HepG2 (cell line): ENCODE data around the gene CLASRP. TPM values are rescaled to one million over a fixed set of nuclear protein-coding genes. Genes with fewer than 3 reads are reported as not detected.
A peak's percentile ranks its signal among the peaks of the same experiment; 100 is the strongest.

Experiments used
- AGO1 ChIP-seq: fragments of 200-400 bp; formaldehyde crosslinking; IDR thresholded peaks from 2 replicates; pipeline ENCODE4 v1.6.1; 2017; ENCODE audit warnings: mild to moderate bottlenecking, low read depth, low read length, moderate library complexity; ENCODE audit not compliant: poor library complexity, severe bottlenecking
- ARNT ChIP-seq: fragments of 450-650 bp; IDR thresholded peaks from 2 replicates; pipeline ENCODE4 v1.6.1; 2017
- CHCHD3 ChIP-seq: sonication (generic); formaldehyde crosslinking; IDR thresholded peaks from 2 replicates; pipeline ENCODE4 v1.8.0; 2022; ENCODE audit warnings: mild to moderate bottlenecking, missing genetic modification reagents, moderate library complexity
- DPF2 ChIP-seq: sonication (generic); formaldehyde crosslinking; IDR thresholded peaks from 2 replicates; pipeline ENCODE4 v1.4.0; 2020; ENCODE audit warnings: mild to moderate bottlenecking, low read depth, missing genetic modification reagents, borderline replicate concordance
- FOSL1 ChIP-seq: sonication (generic); formaldehyde crosslinking; IDR thresholded peaks from 2 replicates; pipeline ENCODE4 v1.9.0; 2021; ENCODE audit warnings: missing genetic modification reagents, borderline replicate concordance
- JUNB ChIP-seq: sonication (generic); formaldehyde crosslinking; IDR thresholded peaks from 2 replicates; pipeline ENCODE4 v1.8.0; 2022; ENCODE audit warnings: missing genetic modification reagents, mild to moderate bottlenecking, borderline replicate concordance
- POLR2G ChIP-seq: fragments of 200-400 bp; formaldehyde crosslinking; IDR thresholded peaks from 2 replicates; pipeline ENCODE4 v1.6.1; 2018; ENCODE audit warnings: mild to moderate bottlenecking, low read depth, low read length, moderate library complexity
- SETDB1 ChIP-seq: sonication (generic); formaldehyde crosslinking; IDR thresholded peaks from 2 replicates; pipeline ENCODE4 v1.5.1; 2020; ENCODE audit warnings: missing genetic modification reagents, mild to moderate bottlenecking, borderline replicate concordance
- SMAD1 ChIP-seq: sonication (generic); formaldehyde crosslinking; IDR thresholded peaks from 2 replicates; pipeline ENCODE4 v1.4.0; 2020; ENCODE audit warnings: missing genetic modification reagents, low read depth, mild to moderate bottlenecking, borderline replicate concordance
- SNRNP70 ChIP-seq: fragments of 200-400 bp; formaldehyde crosslinking; IDR thresholded peaks from 2 replicates; pipeline ENCODE4 v1.6.1; 2017; ENCODE audit warnings: mild to moderate bottlenecking, low read depth, low read length, moderate library complexity
- SOX6 ChIP-seq, 2 experiments: fragments of 450-650 bp in 1 of 2; sonication (generic) in 1 of 2; formaldehyde crosslinking in 1 of 2; IDR thresholded peaks; 2 replicates each; pipeline versions ENCODE4 v1.4.0 to v1.6.1; 2017 to 2020; ENCODE audit warnings: antibody characterized with exemption in 1 of 2, mild to moderate bottlenecking in 1 of 2, missing genetic modification reagents in 1 of 2
- TBP ChIP-seq: sonication (generic); formaldehyde crosslinking; IDR thresholded peaks from 2 replicates; pipeline ENCODE4 v1.5.0; 2020; ENCODE audit warnings: missing genetic modification reagents
- TBX3 ChIP-seq: fragments of 450-650 bp; IDR thresholded peaks from 2 replicates; pipeline ENCODE4 v1.6.1; 2017; ENCODE audit warnings: antibody characterized with exemption, mild to moderate bottlenecking, inconsistent platforms, borderline replicate concordance
- XBP1 ChIP-seq: sonication (generic); formaldehyde crosslinking; IDR thresholded peaks from 2 replicates; pipeline ENCODE4 v1.5.0; 2020; ENCODE audit warnings: missing genetic modification reagents
- ZNF143 ChIP-seq: sonication (generic); formaldehyde crosslinking; IDR thresholded peaks from 2 replicates; pipeline ENCODE4 v1.4.0; 2020; ENCODE audit warnings: missing genetic modification reagents
- ZNF720 ChIP-seq: sonication (generic); formaldehyde crosslinking; IDR thresholded peaks from 2 replicates; pipeline ENCODE4 v1.4.0; 2020; ENCODE audit warnings: missing genetic modification reagents
- polyA plus RNA-seq, 8 experiments: library from polyadenylated mRNA; depleted of rRNA in 3 of 8; stranded (reverse) in 7 of 8; unstranded in 1 of 8; fragments of >200 nt; fragmentation: Illumina TruSeq in 4 of 8; extraction: Trizol in 4 of 8; gene quantifications; 2 replicates each; pipeline versions ENCODE4 v1.2.1 to v1.2.3, GENCODE V29; 2011 to 2016; ENCODE audit warnings: low read depth in 4 of 8, missing spikeins in 1 of 8, mixed read lengths in 1 of 8; ENCODE audit not compliant: insufficient read depth in 1 of 8
- total RNA-seq, 5 experiments: library from RNA; depleted of rRNA; stranded (reverse); fragments of >200 nt; fragmentation: Illumina TruSeq; extraction: Trizol; gene quantifications; 2 replicates each; pipeline ENCODE4 v1.2.3, GENCODE V29; 2016; ENCODE audit warnings: low read depth in 1 of 5
- TF ChIP-seq, protein P1 (sequence below), 2 experiments: sonication (generic) in 1 of 2; formaldehyde crosslinking in 1 of 2; IDR thresholded peaks; 2 replicates each; pipeline versions ENCODE4 v1.6.1 to v1.9.0; 2014 to 2022; ENCODE audit warnings: antibody characterized with exemption in 1 of 2, borderline replicate concordance in 1 of 2, inconsistent platforms in 1 of 2, low read depth in 1 of 2, missing genetic modification reagents in 1 of 2
- TF ChIP-seq, protein P2 (sequence below): sonication (generic); formaldehyde crosslinking; IDR thresholded peaks from 2 replicates; pipeline ENCODE4 v1.5.1; 2020; ENCODE audit warnings: mild to moderate bottlenecking, missing genetic modification reagents, borderline replicate concordance
- TF ChIP-seq, protein P3 (sequence below): sonication (generic); formaldehyde crosslinking; IDR thresholded peaks from 2 replicates; pipeline ENCODE4 v1.5.0; 2020; ENCODE audit warnings: missing genetic modification reagents
- TF ChIP-seq, protein P4 (sequence below): sonication (generic); formaldehyde crosslinking; IDR thresholded peaks from 2 replicates; pipeline ENCODE4 v1.5.0; 2020; ENCODE audit warnings: missing genetic modification reagents

CLASRP gene
- total and polyA plus RNA-seq, 2 of the 13 experiments (the other 11 are each of a cell fraction or from before 2014, with no cell fraction given): 32.0 to 51.4 TPM

DNA sequence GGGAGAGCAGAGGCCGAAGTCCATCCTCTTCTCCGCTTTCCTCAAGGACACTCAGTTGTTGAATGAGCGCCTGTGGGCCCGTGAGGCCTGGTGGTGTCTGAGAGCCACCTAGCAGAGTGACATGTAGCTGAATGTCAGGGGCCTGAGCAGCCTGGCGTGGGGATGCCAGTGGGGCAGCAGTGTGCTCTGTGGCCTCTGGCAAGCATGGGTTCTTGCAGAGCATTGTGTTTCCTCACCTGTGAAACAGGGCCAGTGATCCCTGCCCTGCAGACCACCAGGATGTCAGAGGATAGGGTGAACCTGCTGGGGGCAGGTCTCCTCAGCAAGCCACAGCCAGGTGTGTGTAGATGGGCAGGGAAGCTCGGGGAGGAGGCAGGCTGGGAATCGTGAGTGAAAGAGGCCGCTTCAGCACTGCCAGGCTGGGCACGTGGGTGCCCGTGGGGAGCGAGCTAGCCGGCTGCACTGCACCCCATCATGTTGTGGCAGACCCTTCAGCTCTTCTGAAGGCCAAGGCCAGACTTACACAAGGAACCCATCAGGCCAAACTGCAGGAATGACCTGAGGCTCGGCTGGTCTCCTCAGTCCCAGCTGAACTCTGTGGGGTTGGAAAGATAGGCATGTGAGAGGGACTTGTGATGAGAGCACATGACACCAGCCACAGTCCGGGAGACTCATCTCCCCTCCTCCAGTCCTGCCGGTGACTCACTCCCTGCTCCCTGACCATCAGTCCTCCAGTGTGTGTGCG lies 59.1 kb downstream of the CLASRP start (continued):
- TF ChIP-seq, protein P1, sequence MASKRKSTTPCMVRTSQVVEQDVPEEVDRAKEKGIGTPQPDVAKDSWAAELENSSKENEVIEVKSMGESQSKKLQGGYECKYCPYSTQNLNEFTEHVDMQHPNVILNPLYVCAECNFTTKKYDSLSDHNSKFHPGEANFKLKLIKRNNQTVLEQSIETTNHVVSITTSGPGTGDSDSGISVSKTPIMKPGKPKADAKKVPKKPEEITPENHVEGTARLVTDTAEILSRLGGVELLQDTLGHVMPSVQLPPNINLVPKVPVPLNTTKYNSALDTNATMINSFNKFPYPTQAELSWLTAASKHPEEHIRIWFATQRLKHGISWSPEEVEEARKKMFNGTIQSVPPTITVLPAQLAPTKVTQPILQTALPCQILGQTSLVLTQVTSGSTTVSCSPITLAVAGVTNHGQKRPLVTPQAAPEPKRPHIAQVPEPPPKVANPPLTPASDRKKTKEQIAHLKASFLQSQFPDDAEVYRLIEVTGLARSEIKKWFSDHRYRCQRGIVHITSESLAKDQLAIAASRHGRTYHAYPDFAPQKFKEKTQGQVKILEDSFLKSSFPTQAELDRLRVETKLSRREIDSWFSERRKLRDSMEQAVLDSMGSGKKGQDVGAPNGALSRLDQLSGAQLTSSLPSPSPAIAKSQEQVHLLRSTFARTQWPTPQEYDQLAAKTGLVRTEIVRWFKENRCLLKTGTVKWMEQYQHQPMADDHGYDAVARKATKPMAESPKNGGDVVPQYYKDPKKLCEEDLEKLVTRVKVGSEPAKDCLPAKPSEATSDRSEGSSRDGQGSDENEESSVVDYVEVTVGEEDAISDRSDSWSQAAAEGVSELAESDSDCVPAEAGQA (IDR thresholded peaks at IDR 0.05; ENCODE audit: low read depth): no peak
- TF ChIP-seq, protein P1 (CRISPR knock-in tag; IDR thresholded peaks at IDR 0.05; ENCODE audit: borderline replicate concordance): no peak
- TF ChIP-seq ZNF143 (CRISPR knock-in tag) (no peak), SMAD1 (CRISPR knock-in tag) (no peak; the same call in 1 of the 2 replicates), ZNF720 (CRISPR knock-in tag) (no peak), JUNB (CRISPR knock-in tag) (peak; percentile 71; the same call in 1 of the 2 replicates), TBX3 (no peak), ARNT (no peak), SNRNP70 (no peak), XBP1 (no peak), AGO1 (no peak), TBP (CRISPR knock-in tag) (no peak), POLR2G (peak; percentile 58), CHCHD3 (CRISPR knock-in tag) (0 out of 2 replicates have a peak, but pooled peaks have one; percentile 35), FOSL1 (peak; percentile 84), SOX6 (IDR thresholded peaks at IDR 0.05) (no peak), SOX6 (CRISPR knock-in tag; IDR thresholded peaks at IDR 0.05) (no peak), DPF2 (CRISPR knock-in tag) (no peak), SETDB1 (CRISPR knock-in tag) (no peak)
- TF ChIP-seq, protein P2, sequence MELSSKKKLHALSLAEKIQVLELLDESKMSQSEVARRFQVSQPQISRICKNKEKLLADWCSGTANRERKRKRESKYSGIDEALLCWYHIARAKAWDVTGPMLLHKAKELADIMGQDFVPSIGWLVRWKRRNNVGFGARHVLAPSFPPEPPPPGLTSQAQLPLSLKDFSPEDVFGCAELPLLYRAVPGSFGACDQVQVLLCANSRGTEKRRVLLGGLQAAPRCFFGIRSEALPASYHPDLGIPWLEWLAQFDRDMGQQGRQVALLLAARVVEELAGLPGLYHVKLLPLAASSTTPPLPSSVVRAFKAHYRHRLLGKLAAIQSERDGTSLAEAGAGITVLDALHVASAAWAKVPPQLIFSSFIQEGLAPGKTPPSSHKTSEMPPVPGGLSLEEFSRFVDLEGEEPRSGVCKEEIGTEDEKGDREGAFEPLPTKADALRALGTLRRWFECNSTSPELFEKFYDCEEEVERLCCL (CRISPR knock-in tag): no peak
- TF ChIP-seq, protein P3, sequence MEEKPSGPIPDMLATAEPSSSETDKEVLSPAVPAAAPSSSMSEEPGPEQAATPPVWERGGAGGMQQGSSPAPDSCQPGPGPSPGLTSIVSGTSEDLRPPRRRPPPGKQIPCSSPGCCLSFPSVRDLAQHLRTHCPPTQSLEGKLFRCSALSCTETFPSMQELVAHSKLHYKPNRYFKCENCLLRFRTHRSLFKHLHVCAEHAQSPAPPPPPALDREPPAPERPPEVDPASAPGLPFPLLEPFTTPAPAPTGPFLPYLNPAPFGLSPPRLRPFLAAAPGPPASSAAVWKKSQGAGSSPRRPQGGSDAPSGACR (CRISPR knock-in tag): peak; percentile 53
- TF ChIP-seq, protein P4, sequence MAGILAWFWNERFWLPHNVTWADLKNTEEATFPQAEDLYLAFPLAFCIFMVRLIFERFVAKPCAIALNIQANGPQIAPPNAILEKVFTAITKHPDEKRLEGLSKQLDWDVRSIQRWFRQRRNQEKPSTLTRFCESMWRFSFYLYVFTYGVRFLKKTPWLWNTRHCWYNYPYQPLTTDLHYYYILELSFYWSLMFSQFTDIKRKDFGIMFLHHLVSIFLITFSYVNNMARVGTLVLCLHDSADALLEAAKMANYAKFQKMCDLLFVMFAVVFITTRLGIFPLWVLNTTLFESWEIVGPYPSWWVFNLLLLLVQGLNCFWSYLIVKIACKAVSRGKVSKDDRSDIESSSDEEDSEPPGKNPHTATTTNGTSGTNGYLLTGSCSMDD (CRISPR knock-in tag): 0 out of 2 replicates have a peak, but pooled peaks have one; percentile 45
